Parathyroid adenoma (tissue), 2 donors: Measurements from ENCODE around the gene TGM5.
A peak's percentile ranks its signal among the peaks of the same experiment; 100 is the strongest.

Experiments
- H2AFZ ChIP-seq: fragments of 300-600 bp; sonication (generic); one replicate; pipeline ENCODE4 v1.7.0; 2017; ENCODE audit warnings: antibody characterized with exemption, mild to moderate bottlenecking
- H3K27ac ChIP-seq: fragments of 300-600 bp; sonication (generic); one replicate; pipeline ENCODE4 v1.7.0; 2017
- H3K27me3 ChIP-seq: fragments of 300-600 bp; sonication (generic); one replicate; pipeline ENCODE4 v1.7.0; 2017; ENCODE audit warnings: low read length; ENCODE audit not compliant: control insufficient read depth, insufficient read depth
- H3K36me3 ChIP-seq: fragments of 300-600 bp; sonication (generic); one replicate; pipeline ENCODE4 v1.7.0; 2017; ENCODE audit warnings: low read length; ENCODE audit not compliant: control insufficient read depth, insufficient read depth
- H3K4me1 ChIP-seq: fragments of 300-600 bp; sonication (generic); one replicate; pipeline ENCODE4 v1.7.0; 2017; ENCODE audit warnings: control low read depth
- H3K4me2 ChIP-seq: fragments of 300-600 bp; sonication (generic); one replicate; pipeline ENCODE4 v1.7.0; 2017; ENCODE audit warnings: low read length
- H3K4me3 ChIP-seq: fragments of 300-600 bp; sonication (generic); one replicate; pipeline ENCODE4 v1.7.0; 2017; ENCODE audit warnings: low read depth, low read length
- H3K79me2 ChIP-seq: fragments of 300-600 bp; sonication (generic); one replicate; pipeline ENCODE4 v1.7.0; 2017; ENCODE audit warnings: control low read depth
- H3K9ac ChIP-seq: fragments of 300-600 bp; sonication (generic); one replicate; pipeline ENCODE4 v1.7.0; 2017; ENCODE audit warnings: mild to moderate bottlenecking
- H3K9me3 ChIP-seq: fragments of 300-600 bp; sonication (generic); one replicate; pipeline ENCODE4 v1.7.0; 2017; ENCODE audit warnings: low read length; ENCODE audit not compliant: control insufficient read depth
- CTCF ChIP-seq: fragments of 300-600 bp; sonication (generic); IDR thresholded peaks from one replicate; pipeline ENCODE4 v1.7.0; 2017; ENCODE audit warnings: antibody characterized with exemption, mild to moderate bottlenecking
- donor health status: primary hyperparathyroidism.

TGM5 gene

GRCh38 chr15:43194795-43195194 lies 71.9 kb downstream of the TGM5 start:
- H3K9ac ChIP-seq, result no peak overlapping the region
- H3K4me1 ChIP-seq, result no peaks in the 10 kb centered on the region
- H3K9me3 ChIP-seq, result no peaks in the 10 kb centered on the region
- TF ChIP-seq CTCF, result no peak
- H3K27ac ChIP-seq, result no peak overlapping the region
- H3K36me3 ChIP-seq, result no peaks in the 10 kb centered on the region
- no peak overlapping the region for H2AFZ ChIP-seq
- H3K4me3 ChIP-seq, result no peak overlapping the region
- no peak overlapping the region for H3K4me2 ChIP-seq
- no peaks in the 10 kb centered on the region for H3K79me2 ChIP-seq
- H3K27me3 ChIP-seq, result no peaks in the 10 kb centered on the region

GRCh38 chr15:43193710-43194109 lies 73.0 kb downstream of the TGM5 start:
- Histone ChIP-seq H3K27me3 (no peaks in the 10 kb centered on the region), H3K4me3 (no peak overlapping the region), H3K4me2 (no peak overlapping the region), H3K36me3 (no peaks in the 10 kb centered on the region), H3K4me1 (no peaks in the 10 kb centered on the region), H2AFZ (no peak overlapping the region), H3K9me3 (no peaks in the 10 kb centered on the region), H3K9ac (no peak overlapping the region), H3K79me2 (no peaks in the 10 kb centered on the region), H3K27ac (no peak overlapping the region)
- TF ChIP-seq CTCF, result no peak

GRCh38 chr15:43190178-43190577 lies 76.5 kb downstream of the TGM5 start:
- Histone ChIP-seq H3K27me3 (no peaks in the 10 kb centered on the region), H3K36me3 (no peaks in the 10 kb centered on the region), H3K9me3 (no peaks in the 10 kb centered on the region), H2AFZ (no peak overlapping the region), H3K79me2 (no peaks in the 10 kb centered on the region), H3K9ac (no peak overlapping the region), H3K4me2 (no peak overlapping the region), H3K4me3 (no peak overlapping the region), H3K27ac (no peak overlapping the region), H3K4me1 (no peaks in the 10 kb centered on the region)
- no peak for TF ChIP-seq CTCF

GRCh38 chr15:43189296-43189695 lies 77.4 kb downstream of the TGM5 start:
- TF ChIP-seq CTCF, result no peak
- no peaks in the 10 kb centered on the region for H3K36me3 ChIP-seq

GRCh38 chr15:43187544-43188155 lies 79.1 kb downstream of the TGM5 start:
- no peaks in the 10 kb centered on the region for H3K9me3 ChIP-seq
- no peak overlapping the region for H3K4me2 ChIP-seq
- H3K4me3 ChIP-seq, result no peak overlapping the region
- no peak overlapping the region for H2AFZ ChIP-seq
- H3K27ac ChIP-seq, result no peak overlapping the region
- no peaks in the 10 kb centered on the region for H3K36me3 ChIP-seq
- no peak overlapping the region for H3K9ac ChIP-seq
- H3K27me3 ChIP-seq, result no peaks in the 10 kb centered on the region
- H3K4me1 ChIP-seq, result no peaks in the 10 kb centered on the region
- TF ChIP-seq CTCF, result peak; percentile 29
- no peaks in the 10 kb centered on the region for H3K79me2 ChIP-seq

More at GRCh38 chr15:43189296-43189695, 77.4 kb downstream of the TGM5 start:
- Histone ChIP-seq H3K9ac (no peak overlapping the region), H3K79me2 (no peaks in the 10 kb centered on the region), H3K4me3 (no peak overlapping the region), H3K4me1 (no peaks in the 10 kb centered on the region), H3K27me3 (no peaks in the 10 kb centered on the region), H3K9me3 (no peaks in the 10 kb centered on the region), H3K27ac (no peak overlapping the region), H3K4me2 (no peak overlapping the region), H2AFZ (no peak overlapping the region)
